ENCODE measurements around the gene SMYD4. TPM values are rescaled to one million over a fixed set of nuclear protein-coding genes. Genes with fewer than 3 reads are reported as not detected.
A peak's percentile ranks its signal among the peaks of the same experiment; 100 is the strongest.
"Not testable (repeated sequence)": the region's sequence is repeated elsewhere in the genome, so short reads cannot be mapped to it uniquely, and the experiment has no call there.

The SMYD4 gene
- total RNA-seq, 2 experiments from 2014 or later, result 19.7 to 19.8 TPM

GRCh38 chr17:1783271-1783670, 46.4 kb downstream of the SMYD4 start:
- intact Hi-C loops (cut with DNase I, micrococcal nuclease), result no loop called here
- Mint-ChIP-seq H3K27ac (peak overlapping the region; percentile 55), H3K4me1 (peaks cover 10% of the 10 kb centered on the region), H3K9me3 (ENCODE audit: low read depth) (no peaks in the 10 kb centered on the region), H3K27me3 (no peaks in the 10 kb centered on the region), H3K36me3 (ENCODE audit: low read depth) (peaks cover 46% of the 10 kb centered on the region), H3K4me3 (no peak overlapping the region)
- ChIA-PET CTCF (interaction anchor here (0.6 to 1.6 kb wide), 10 partner anchors 10 to 1120 kb away, joined by 3 to 8 read pairs (median 4); partner anchors contain the start of gene RILP), POLR2A (no interaction called here)
- DNase-seq (no peak), ATAC-seq (no peak)

- peaks cover 10% of the 10 kb centered on the region for H3K4me1 Mint-ChIP-seq
- peaks cover 43% of the 10 kb centered on the region for H3K36me3 Mint-ChIP-seq (ENCODE audit: low read depth)
- H3K9me3 Mint-ChIP-seq (ENCODE audit: low read depth), result no peaks in the 10 kb centered on the region
- no peak for DNase-seq
- POLR2A ChIA-PET, result interaction anchor here (0.6 kb wide), 1 partner anchor 522 kb away, joined by 3 read pairs; no protein-coding TSS in a partner anchor
- CTCF ChIA-PET, result interaction anchor here (0.6 to 0.8 kb wide), 2 partner anchors 61 to 151 kb away, joined by 3 read pairs; no protein-coding TSS in a partner anchor
- H3K27me3 Mint-ChIP-seq, result no peaks in the 10 kb centered on the region
- no peak overlapping the region for H3K27ac Mint-ChIP-seq
- intact Hi-C loops (cut with DNase I, micrococcal nuclease), result no loop called here
- no peak for ATAC-seq
- H3K4me3 Mint-ChIP-seq, result no peak overlapping the region
These were observed 47.5 kb downstream of the SMYD4 start for GRCh38 chr17:1782171-1782567.

GRCh38 chr17:1779571-1780131, 50.1 kb downstream of the SMYD4 start:
- peaks cover 33% of the 10 kb centered on the region for H3K36me3 Mint-ChIP-seq (ENCODE audit: low read depth)
- no peak for DNase-seq
- no peak overlapping the region for H3K4me3 Mint-ChIP-seq
- H3K27ac Mint-ChIP-seq, result no peak overlapping the region
- ChIA-PET CTCF (interaction anchor here (0.7 kb wide), 1 partner anchor 74 kb away, joined by 3 read pairs; no protein-coding TSS in a partner anchor), POLR2A (no interaction called here)
- peaks cover 10% of the 10 kb centered on the region for H3K4me1 Mint-ChIP-seq
- intact Hi-C loops (cut with DNase I, micrococcal nuclease), result no loop called here
- ATAC-seq, result no peak
- H3K9me3 Mint-ChIP-seq (ENCODE audit: low read depth), result no peaks in the 10 kb centered on the region
- no peaks in the 10 kb centered on the region for H3K27me3 Mint-ChIP-seq

- ATAC-seq (no peak), DNase-seq (no peak)
- Mint-ChIP-seq H3K27ac (no peak overlapping the region), H3K4me3 (no peak overlapping the region), H3K27me3 (no peaks in the 10 kb centered on the region), H3K9me3 (ENCODE audit: low read depth) (no peaks in the 10 kb centered on the region), H3K36me3 (ENCODE audit: low read depth) (peaks cover 11% of the 10 kb centered on the region), H3K4me1 (peaks cover 3% of the 10 kb centered on the region)
- ChIA-PET POLR2A (no interaction called here), CTCF (interaction anchor here (0.5 kb wide), 1 partner anchor 23 kb away, joined by 3 read pairs; no protein-coding TSS in a partner anchor)
- intact Hi-C loops (cut with DNase I, micrococcal nuclease), result no loop called here
These were observed 52.8 kb downstream of the SMYD4 start for GRCh38 chr17:1776857-1777256.

- H3K9me3 Mint-ChIP-seq (ENCODE audit: low read depth), result no peaks in the 10 kb centered on the region
- intact Hi-C loops (cut with DNase I, micrococcal nuclease), result no loop called here
- ChIA-PET CTCF (interaction anchor here (1.5 kb wide), 1 partner anchor 56 kb away, joined by 4 read pairs; no protein-coding TSS in a partner anchor), POLR2A (interaction anchor here (1.4 kb wide), 1 partner anchor 14 kb away, joined by 3 read pairs; no protein-coding TSS in a partner anchor)
- peaks cover 8% of the 10 kb centered on the region for H3K36me3 Mint-ChIP-seq (ENCODE audit: low read depth)
- ATAC-seq (no peak), DNase-seq (no peak)
- H3K4me1 Mint-ChIP-seq, result peaks cover 3% of the 10 kb centered on the region
- H3K27me3 Mint-ChIP-seq, result no peaks in the 10 kb centered on the region
- H3K4me3 Mint-ChIP-seq, result no peak overlapping the region
- H3K27ac Mint-ChIP-seq, result no peak overlapping the region
These were observed 53.4 kb downstream of the SMYD4 start for GRCh38 chr17:1776328-1776727.

- CTCF ChIA-PET, result interaction anchor here (1.2 to 1.3 kb wide), 3 partner anchors 8 to 15 kb away, joined by 3 to 5 read pairs (median 5); no protein-coding TSS in a partner anchor
These were observed 55.1 kb downstream of the SMYD4 start for GRCh38 chr17:1774390-1775176.

GRCh38 chr17:1773696-1774181, 56.0 kb downstream of the SMYD4 start:
- no peaks in the 10 kb centered on the region for H3K27me3 Mint-ChIP-seq
- POLR2A ChIA-PET, result no interaction called here

More at GRCh38 chr17:1774390-1775176, 55.1 kb downstream of the SMYD4 start:
- POLR2A ChIA-PET, result no interaction called here
- DNase-seq, result no peak
- Mint-ChIP-seq H3K4me1 (peaks cover 10% of the 10 kb centered on the region), H3K4me3 (no peak overlapping the region), H3K27ac (no peak overlapping the region), H3K9me3 (ENCODE audit: low read depth) (no peaks in the 10 kb centered on the region), H3K27me3 (no peaks in the 10 kb centered on the region), H3K36me3 (ENCODE audit: low read depth) (peaks cover 3% of the 10 kb centered on the region)
- intact Hi-C loops (cut with DNase I, micrococcal nuclease), result no loop called here
- ATAC-seq, result no peak

GRCh38 chr17:1773000-1773695, 56.6 kb downstream of the SMYD4 start:
- peak; percentile 51 for ATAC-seq
- H3K36me3 Mint-ChIP-seq (ENCODE audit: low read depth); DNase-seq; intact Hi-C loops (cut with DNase I, micrococcal nuclease); H3K27me3 Mint-ChIP-seq; H3K4me3 Mint-ChIP-seq; POLR2A ChIA-PET; H3K9me3 Mint-ChIP-seq (ENCODE audit: low read depth): not testable (repeated sequence)
- Mint-ChIP-seq H3K27ac (peak overlapping the region; percentile 42), H3K4me1 (peaks cover 14% of the 10 kb centered on the region)
- CTCF ChIA-PET, result interaction anchor here (0.7 to 2.6 kb wide), 5 partner anchors 9 to 52 kb away, joined by 4 to 10 read pairs (median 5); no protein-coding TSS in a partner anchor

More at GRCh38 chr17:1773696-1774181, 56.0 kb downstream of the SMYD4 start:
- no peak for DNase-seq
- H3K9me3 Mint-ChIP-seq (ENCODE audit: low read depth), result no peaks in the 10 kb centered on the region
- no peak overlapping the region for H3K4me3 Mint-ChIP-seq
- peak overlapping the region; percentile 42 for H3K27ac Mint-ChIP-seq
- intact Hi-C loops (cut with DNase I, micrococcal nuclease), result no loop called here
- no peak for ATAC-seq
- peaks cover 14% of the 10 kb centered on the region for H3K4me1 Mint-ChIP-seq
- CTCF ChIA-PET, result interaction anchor here (0.7 to 2.6 kb wide), 5 partner anchors 8 to 53 kb away, joined by 3 to 10 read pairs (median 5); no protein-coding TSS in a partner anchor
- peaks cover 3% of the 10 kb centered on the region for H3K36me3 Mint-ChIP-seq (ENCODE audit: low read depth)

- DNase-seq (peak; percentile 27), ATAC-seq (peak; percentile 53)
- ChIA-PET POLR2A (interaction anchor here (0.5 to 1.1 kb wide), 3 partner anchors 16 to 122 kb away, joined by 3 to 5 read pairs (median 5); no protein-coding TSS in a partner anchor), CTCF (interaction anchor here (0.6 to 1.5 kb wide), 3 partner anchors 9 to 578 kb away, joined by 3 to 5 read pairs (median 4); no protein-coding TSS in a partner anchor)
- intact Hi-C loops (cut with DNase I, micrococcal nuclease), result no loop called here
- Mint-ChIP-seq H3K27ac (peak overlapping the region; percentile 19), H3K9me3 (ENCODE audit: low read depth) (no peaks in the 10 kb centered on the region), H3K4me1 (peaks cover 16% of the 10 kb centered on the region), H3K27me3 (no peaks in the 10 kb centered on the region), H3K36me3 (ENCODE audit: low read depth) (peaks cover 1% of the 10 kb centered on the region), H3K4me3 (peak overlapping the region; percentile 8)
These were observed 59.8 kb downstream of the SMYD4 start for GRCh38 chr17:1769822-1770477.

- H3K27me3 Mint-ChIP-seq, result no peaks in the 10 kb centered on the region
- DNase-seq (no peak), ATAC-seq (no peak)
- H3K9me3 Mint-ChIP-seq (ENCODE audit: low read depth), result no peaks in the 10 kb centered on the region
- H3K4me1 Mint-ChIP-seq, result peaks cover 36% of the 10 kb centered on the region
- no peak overlapping the region for H3K4me3 Mint-ChIP-seq
- ChIA-PET CTCF (no interaction called here), POLR2A (no interaction called here)
- H3K36me3 Mint-ChIP-seq (ENCODE audit: low read depth), result no peaks in the 10 kb centered on the region
- no peak overlapping the region for H3K27ac Mint-ChIP-seq
- intact Hi-C loops (cut with DNase I, micrococcal nuclease), result no loop called here
These were observed 62.3 kb downstream of the SMYD4 start for GRCh38 chr17:1767358-1767757.

Measured in activated CD4-positive, alpha-beta T cell treated with anti-CD3 and anti-CD28 coated beads for 36 hours (primary cell).